HUES6 (cell line): ENCODE measurements around the gene WSB1.

Experiments used
- H3K27ac ChIP-seq: 2 replicates; pipeline ENCODE4 v1.7.0; 2013; ENCODE audit warnings: low read depth, mild to moderate bottlenecking, low read length, inconsistent platforms
- H3K27me3 ChIP-seq: 2 replicates; pipeline ENCODE4 v1.6.1; 2013; ENCODE audit warnings: low read length; ENCODE audit not compliant: control insufficient read depth, insufficient read depth
- H3K36me3 ChIP-seq: 2 replicates; pipeline ENCODE4 v1.6.1; 2013; ENCODE audit warnings: low read length; ENCODE audit not compliant: control insufficient read depth, insufficient read depth
- H3K4me1 ChIP-seq: 2 replicates; pipeline ENCODE4 v1.6.1; 2013; ENCODE audit warnings: low read length; ENCODE audit not compliant: control insufficient read depth, insufficient read depth
- H3K4me3 ChIP-seq: 2 replicates; pipeline ENCODE4 v1.5.1; 2013; ENCODE audit warnings: low read depth, low read length
- H3K9ac ChIP-seq: one replicate; pipeline ENCODE4 v1.6.1; 2013; ENCODE audit warnings: mild to moderate bottlenecking, low read length
- H3K9me3 ChIP-seq: 2 replicates; pipeline ENCODE4 v1.6.1; 2013; ENCODE audit warnings: low read depth, low read length; ENCODE audit not compliant: control insufficient read depth, insufficient read depth

Gene WSB1

DNA sequence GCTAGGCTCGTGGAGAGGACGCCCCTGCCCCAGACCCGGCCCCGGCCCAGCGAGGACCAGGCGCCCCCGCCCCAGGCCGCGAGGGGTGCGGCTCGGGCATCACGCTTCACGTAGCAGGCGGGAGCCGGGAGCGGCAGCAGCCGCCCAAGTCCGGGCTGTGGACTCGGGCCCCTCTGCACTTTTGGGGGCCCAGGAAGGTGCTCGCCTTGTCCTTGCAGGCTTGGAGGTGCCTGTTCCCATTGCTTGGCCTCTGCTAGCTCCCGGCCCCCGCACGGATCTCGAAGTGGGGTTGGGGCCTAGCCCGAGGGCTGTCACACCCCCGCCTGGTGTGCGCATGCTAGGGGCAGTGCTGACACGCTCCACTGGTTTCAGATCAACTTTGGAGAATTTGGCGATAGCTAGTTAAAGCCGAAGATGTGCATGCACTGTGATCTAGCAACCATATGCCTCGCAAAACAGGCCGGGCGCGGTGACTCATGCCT lies 55.7 kb downstream of the WSB1 start:
- no peaks in the 10 kb centered on the region; the same call in 1 of the 2 replicates for H3K9me3 ChIP-seq
- H3K9ac ChIP-seq: peak overlapping the region; percentile 64
- H3K4me1 ChIP-seq: peaks cover 19% of the 10 kb centered on the region
- H3K27ac ChIP-seq: peak overlapping the region; percentile 42; the same call in 1 of the 2 replicates
- no peaks in the 10 kb centered on the region for H3K27me3 ChIP-seq
- peak overlapping the region; percentile 59 for H3K4me3 ChIP-seq
- H3K36me3 ChIP-seq: no peaks in the 10 kb centered on the region

DNA sequence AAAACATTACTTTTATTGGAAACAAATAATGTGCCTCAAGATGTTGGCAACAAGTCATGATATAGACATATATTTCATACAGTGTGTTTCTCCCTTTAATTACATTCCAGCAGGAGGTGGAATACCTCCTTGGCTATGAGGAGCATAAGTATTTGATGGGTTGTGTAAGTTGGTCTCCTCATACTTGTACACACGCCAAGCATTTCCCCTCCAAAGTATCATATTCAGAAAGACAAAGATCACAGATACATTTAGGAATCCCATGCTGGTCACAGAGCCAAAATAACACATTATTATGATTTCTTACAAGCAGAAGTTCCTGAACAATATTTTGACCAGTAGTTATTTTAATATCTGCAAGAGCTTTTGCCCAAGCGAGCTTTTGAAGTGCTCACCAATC lies 57.8 kb downstream of the WSB1 start:
- Histone ChIP-seq H3K4me3 (no peak overlapping the region), H3K36me3 (no peaks in the 10 kb centered on the region), H3K9ac (no peak overlapping the region)

DNA sequence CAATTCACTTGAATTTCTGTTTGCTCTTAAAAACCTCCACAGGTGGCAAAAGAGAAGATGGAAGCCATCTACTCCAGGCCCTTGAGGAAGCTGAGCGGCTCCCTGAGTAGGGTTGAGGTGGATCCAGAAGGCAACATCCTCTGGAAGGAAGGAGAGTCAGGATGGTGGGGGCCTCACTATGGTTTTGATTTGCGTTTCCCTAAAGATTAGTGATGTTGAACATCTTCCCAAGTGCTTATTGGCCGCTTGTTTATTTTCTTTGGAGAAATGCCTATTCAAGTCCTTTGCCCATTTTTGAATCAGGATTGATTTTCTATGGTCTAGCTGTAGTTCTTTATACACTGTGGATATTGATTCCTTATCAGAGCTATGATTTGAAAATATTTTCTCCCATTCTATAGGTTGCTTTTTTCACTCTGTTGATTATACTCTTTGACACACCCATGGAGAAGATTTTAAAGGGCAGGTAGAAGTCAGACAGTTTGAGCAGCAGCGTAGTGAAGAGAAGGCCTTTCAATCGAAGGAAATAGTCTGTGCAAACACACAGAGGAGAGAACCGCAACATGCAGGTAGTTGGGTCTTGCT lies 58.6 kb downstream of the WSB1 start:
- Histone ChIP-seq H3K4me3 (peak overlapping the region; percentile 71), H3K9me3 (no peaks in the 10 kb centered on the region; the same call in 1 of the 2 replicates), H3K4me1 (peaks cover 18% of the 10 kb centered on the region), H3K27ac (peak overlapping the region; percentile 98; the same call in 1 of the 2 replicates), H3K27me3 (no peaks in the 10 kb centered on the region), H3K9ac (peak overlapping the region; percentile 94), H3K36me3 (no peaks in the 10 kb centered on the region)

More for the DNA sequence above, 57.8 kb downstream of the WSB1 start:
- H3K27me3 ChIP-seq: no peaks in the 10 kb centered on the region
- peaks cover 18% of the 10 kb centered on the region for H3K4me1 ChIP-seq
- no peaks in the 10 kb centered on the region; the same call in 1 of the 2 replicates for H3K9me3 ChIP-seq
- H3K27ac ChIP-seq: no peak overlapping the region

DNA sequence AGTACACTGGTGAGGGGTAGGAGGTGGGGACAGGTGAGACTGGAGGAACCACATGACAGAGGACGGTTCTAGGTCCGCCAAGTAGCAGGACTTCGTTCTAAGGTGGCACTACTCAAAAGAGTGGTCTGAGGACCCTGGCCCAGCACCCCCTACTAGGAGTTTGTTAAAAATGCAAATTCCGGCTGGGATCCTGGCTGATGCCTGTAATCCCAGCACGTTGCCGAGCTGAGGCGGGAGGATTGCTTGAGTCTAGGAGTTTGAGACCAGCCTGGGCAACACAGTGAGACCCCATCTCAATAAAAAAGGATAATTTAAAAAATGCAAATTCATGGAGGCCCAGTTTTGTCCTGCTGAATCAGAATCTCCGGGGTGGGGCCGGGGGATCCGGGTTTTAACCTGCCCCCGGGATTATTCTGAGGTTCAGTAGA lies 59.1 kb downstream of the WSB1 start:
- peak overlapping the region; percentile 98 for H3K27ac ChIP-seq
- H3K4me1 ChIP-seq: peaks cover 18% of the 10 kb centered on the region
- H3K27me3 ChIP-seq: no peaks in the 10 kb centered on the region
- H3K4me3 ChIP-seq: peak overlapping the region; percentile 71
- H3K9ac ChIP-seq: peak overlapping the region; percentile 94
- H3K36me3 ChIP-seq: no peaks in the 10 kb centered on the region
- no peaks in the 10 kb centered on the region; the same call in 1 of the 2 replicates for H3K9me3 ChIP-seq

DNA sequence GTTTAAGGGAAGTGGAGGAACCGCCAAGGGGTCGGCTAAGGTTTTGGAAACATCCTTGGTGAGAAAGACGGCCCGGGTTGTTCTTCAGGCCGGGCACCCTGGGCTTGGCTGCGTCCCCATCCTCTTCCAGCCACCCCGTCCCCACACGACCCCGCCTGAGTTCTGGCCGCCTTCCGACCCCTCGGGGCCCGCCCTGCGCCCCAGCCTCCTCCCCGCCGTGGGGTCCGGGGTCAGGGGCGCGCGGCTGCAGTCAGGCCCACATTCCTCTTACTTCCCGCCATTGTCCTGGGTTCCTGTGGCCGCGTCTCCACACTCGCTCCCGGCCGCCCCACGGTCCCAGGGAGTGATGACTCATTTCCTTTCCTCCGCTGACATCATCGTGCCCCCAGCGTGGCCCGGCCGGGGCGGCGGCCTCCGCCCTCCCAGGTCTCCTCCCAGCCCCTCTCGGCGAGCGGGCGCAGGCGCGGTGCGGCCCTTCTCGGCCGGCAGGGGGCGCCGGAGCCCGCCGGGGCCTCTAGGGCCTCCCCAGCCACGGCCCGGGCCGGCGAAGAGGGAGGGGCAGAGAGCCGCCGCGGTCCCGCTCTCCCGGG lies 59.6 kb downstream of the WSB1 start:
- Histone ChIP-seq H3K9ac (peak overlapping the region; percentile 94), H3K27me3 (no peaks in the 10 kb centered on the region), H3K4me1 (peaks cover 18% of the 10 kb centered on the region), H3K36me3 (no peaks in the 10 kb centered on the region), H3K9me3 (no peaks in the 10 kb centered on the region; the same call in 1 of the 2 replicates), H3K27ac (peak overlapping the region; percentile 98), H3K4me3 (peak overlapping the region; percentile 71)

DNA sequence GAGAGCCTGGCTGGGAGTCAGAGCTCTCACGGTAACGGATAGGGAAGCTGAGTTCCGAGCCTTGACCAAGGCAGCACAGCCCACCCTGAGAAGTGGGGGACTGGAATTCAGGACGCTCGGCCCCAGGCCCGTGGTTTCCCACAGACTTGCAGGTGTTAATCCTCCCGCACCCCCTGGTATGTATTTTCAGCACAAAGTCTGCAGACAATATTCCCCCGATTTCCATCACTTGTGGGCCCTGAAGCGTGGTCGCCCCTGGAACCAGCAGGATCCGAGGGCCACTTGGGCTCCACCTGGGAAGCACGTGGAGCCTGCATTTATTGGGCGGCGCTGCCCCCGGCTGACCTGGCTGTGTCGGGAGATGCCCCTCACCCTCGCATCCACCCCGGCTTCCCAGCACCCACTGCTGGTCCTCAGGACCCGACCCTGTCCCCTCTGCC lies 60.2 kb downstream of the WSB1 start:
- H3K9me3 ChIP-seq: no peaks in the 10 kb centered on the region; the same call in 1 of the 2 replicates
- H3K27me3 ChIP-seq: no peaks in the 10 kb centered on the region
- peaks cover 18% of the 10 kb centered on the region for H3K4me1 ChIP-seq
- H3K9ac ChIP-seq: peak overlapping the region; percentile 30
- H3K27ac ChIP-seq: no peak overlapping the region
- H3K4me3 ChIP-seq: peak overlapping the region; percentile 71
- no peaks in the 10 kb centered on the region for H3K36me3 ChIP-seq

DNA sequence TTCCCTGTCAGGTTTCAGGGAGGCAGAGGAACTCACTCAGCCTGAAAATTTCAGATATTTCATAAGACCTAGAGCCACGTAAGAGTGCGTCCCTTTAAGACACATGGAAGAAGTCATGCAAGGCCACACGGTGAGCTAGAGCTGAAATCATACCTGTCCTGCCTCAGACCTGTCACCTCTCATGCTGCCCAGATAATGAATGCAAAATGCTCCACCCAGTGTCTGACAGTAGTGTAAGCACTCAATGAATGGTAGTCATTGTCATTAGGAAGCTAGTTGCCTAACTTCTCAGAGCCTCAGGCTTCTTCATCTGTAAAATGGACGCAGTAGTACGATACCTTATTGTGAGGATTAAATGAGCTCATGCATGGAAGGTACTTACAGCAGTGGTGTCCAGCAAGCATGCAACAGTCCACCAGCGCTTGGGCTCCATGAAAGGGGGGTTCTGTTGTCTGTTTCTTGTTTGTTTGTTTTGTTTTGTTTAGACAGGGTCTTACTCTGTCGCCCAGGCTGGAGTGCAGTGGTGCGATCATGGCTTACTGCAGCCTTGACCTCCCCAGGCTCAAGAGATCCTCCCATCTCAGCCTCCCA lies 60.7 kb downstream of the WSB1 start:
- Histone ChIP-seq H3K9ac (no peak overlapping the region), H3K9me3 (no peaks in the 10 kb centered on the region; the same call in 1 of the 2 replicates), H3K4me1 (peaks cover 17% of the 10 kb centered on the region), H3K27me3 (no peaks in the 10 kb centered on the region), H3K36me3 (no peaks in the 10 kb centered on the region), H3K27ac (no peak overlapping the region), H3K4me3 (0 out of 2 replicates have a peak overlapping the region, but pooled peaks have one; percentile 71)

DNA sequence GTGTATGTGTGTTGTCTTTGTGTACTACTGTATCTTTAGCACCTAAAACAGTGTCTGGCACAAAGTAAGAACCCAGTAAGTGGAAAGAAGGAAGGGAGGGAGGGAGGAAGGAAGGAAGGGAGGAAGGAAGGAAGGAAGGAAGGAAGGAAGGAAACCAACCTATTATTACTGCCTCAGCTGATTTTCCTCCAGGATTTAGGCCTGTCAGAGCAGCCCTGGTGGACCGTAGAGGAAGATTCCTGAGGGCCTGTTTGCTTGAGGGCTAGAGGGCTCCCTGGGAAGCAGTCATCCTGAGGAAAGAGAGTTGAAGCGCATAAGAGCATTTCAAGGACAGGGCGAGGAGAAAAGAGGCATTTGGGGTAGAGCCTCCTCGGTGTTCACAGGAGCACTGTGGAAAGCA lies 61.5 kb downstream of the WSB1 start:
- Histone ChIP-seq H3K27ac (no peak overlapping the region), H3K27me3 (no peaks in the 10 kb centered on the region), H3K9ac (no peak overlapping the region)

DNA sequence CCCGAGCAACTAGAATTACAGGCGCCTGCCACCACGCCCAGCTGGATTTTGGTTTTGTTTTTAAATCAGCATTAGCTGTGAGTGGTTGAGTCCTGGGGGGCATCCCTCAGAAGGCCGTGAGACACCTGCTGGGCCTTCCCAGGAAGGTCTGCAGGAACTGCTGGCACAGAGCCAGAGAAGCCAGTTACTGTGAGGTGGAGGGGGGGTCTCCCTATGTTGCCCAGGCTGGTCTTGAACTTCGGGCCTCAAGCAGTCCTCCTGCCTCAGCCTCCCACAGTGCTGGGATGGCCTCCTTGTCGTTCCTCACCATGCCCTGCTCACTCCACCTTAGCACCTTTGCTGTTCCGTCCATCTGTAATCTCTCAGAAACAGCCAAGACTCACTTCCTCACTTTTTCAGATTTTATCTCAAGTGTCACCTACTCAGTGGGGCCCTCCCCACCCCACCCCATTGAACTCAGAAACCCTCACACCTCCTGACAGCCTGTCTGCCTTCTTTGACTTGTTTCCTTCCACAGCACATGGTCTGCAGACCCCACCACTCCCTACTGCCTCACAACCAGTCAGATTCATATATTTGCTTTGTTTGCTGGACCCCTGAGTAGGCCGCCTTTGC lies 62.3 kb downstream of the WSB1 start:
- H3K36me3 ChIP-seq: no peaks in the 10 kb centered on the region
- no peak overlapping the region for H3K9ac ChIP-seq
- H3K4me1 ChIP-seq: peaks cover 14% of the 10 kb centered on the region
- H3K4me3 ChIP-seq: no peak overlapping the region
- H3K9me3 ChIP-seq: no peaks in the 10 kb centered on the region; the same call in 1 of the 2 replicates
- no peak overlapping the region for H3K27ac ChIP-seq
- H3K27me3 ChIP-seq: no peaks in the 10 kb centered on the region

More for the DNA sequence above, 61.5 kb downstream of the WSB1 start:
- no peaks in the 10 kb centered on the region; the same call in 1 of the 2 replicates for H3K9me3 ChIP-seq
- peaks cover 14% of the 10 kb centered on the region for H3K4me1 ChIP-seq
- H3K4me3 ChIP-seq: no peak overlapping the region
- H3K36me3 ChIP-seq: no peaks in the 10 kb centered on the region

DNA sequence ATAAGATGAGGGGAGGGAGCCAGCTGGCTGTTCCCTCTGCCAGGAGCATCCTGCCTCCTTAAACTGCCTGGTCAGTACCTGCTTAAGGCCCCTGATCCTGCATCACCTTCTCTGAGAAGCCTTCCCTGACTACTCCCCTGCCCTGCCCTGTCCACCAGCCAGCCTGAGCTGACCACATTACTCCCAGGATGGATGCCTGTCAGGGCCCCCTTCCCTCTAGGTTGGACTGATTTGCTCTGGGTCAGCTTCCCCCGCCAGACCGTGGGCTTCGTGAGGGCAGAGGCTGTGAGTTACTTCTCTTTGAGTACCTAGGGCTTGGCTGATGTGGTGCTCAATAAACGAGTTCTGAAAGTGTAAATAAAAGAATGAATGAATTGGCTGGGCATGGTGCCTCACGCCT lies 63.3 kb downstream of the WSB1 start:
- H3K9ac ChIP-seq: no peak overlapping the region
- H3K4me1 ChIP-seq: peaks cover 14% of the 10 kb centered on the region
- no peaks in the 10 kb centered on the region for H3K9me3 ChIP-seq
- no peaks in the 10 kb centered on the region for H3K36me3 ChIP-seq
- H3K27ac ChIP-seq: no peak overlapping the region
- H3K27me3 ChIP-seq: no peaks in the 10 kb centered on the region
- no peak overlapping the region for H3K4me3 ChIP-seq
